Endodermal cell (in vitro differentiated cells): ENCODE results near the gene PIRT. TPM values are rescaled to one million over a fixed set of nuclear protein-coding genes. Genes with fewer than 3 reads are reported as not detected.

Experiments
- DNase-seq: peaks from one replicate; pipeline ENCODE4 v3.0.0-alpha.2; 2017
- H3K27ac ChIP-seq: 2 replicates; pipeline ENCODE4 v1.5.1; 2013; ENCODE audit warnings: mild to moderate bottlenecking, low read depth, low read length, moderate library complexity
- H3K27me3 ChIP-seq: 2 replicates; pipeline ENCODE4 v1.6.1; 2013; ENCODE audit warnings: mild to moderate bottlenecking, low read length, moderate library complexity; ENCODE audit not compliant: insufficient read depth, control insufficient read depth, poor library complexity, severe bottlenecking
- H3K36me3 ChIP-seq: 2 replicates; pipeline ENCODE4 v1.7.0; 2013; ENCODE audit warnings: mild to moderate bottlenecking, low read length, moderate library complexity; ENCODE audit not compliant: control insufficient read depth, insufficient read depth
- H3K4me1 ChIP-seq: one replicate; pipeline ENCODE4 v1.7.0; 2013; ENCODE audit warnings: low read length; ENCODE audit not compliant: control insufficient read depth, insufficient read depth
- H3K4me3 ChIP-seq: 2 replicates; pipeline ENCODE4 v1.5.1; 2013; ENCODE audit warnings: mild to moderate bottlenecking, low read length, moderate library complexity
- H3K9ac ChIP-seq: 2 replicates; pipeline ENCODE4 v1.6.1; 2013; ENCODE audit warnings: mild to moderate bottlenecking, low read length, moderate library complexity; ENCODE audit not compliant: poor library complexity, severe bottlenecking; ENCODE audit errors: extremely low read depth
- H3K9me3 ChIP-seq: 2 replicates; pipeline ENCODE4 v1.6.1; 2013; ENCODE audit warnings: mild to moderate bottlenecking, low read length, moderate library complexity; ENCODE audit not compliant: control insufficient read depth
- H3K27ac Mint-ChIP-seq: 2 replicates; pipeline ENCODE4 v1.8.0; 2020; ENCODE audit warnings: mixed read lengths
- H3K27me3 Mint-ChIP-seq: 2 replicates; pipeline ENCODE4 v1.8.0; 2021; ENCODE audit warnings: mild to moderate bottlenecking, mixed read lengths; ENCODE audit not compliant: insufficient read depth
- H3K36me3 Mint-ChIP-seq: 2 replicates; pipeline ENCODE4 v1.8.0; 2020; ENCODE audit warnings: low read depth, mixed read lengths
- H3K4me1 Mint-ChIP-seq: 2 replicates; pipeline ENCODE4 v1.8.0; 2020; ENCODE audit warnings: mixed read lengths
- H3K4me3 Mint-ChIP-seq: 2 replicates; pipeline ENCODE4 v1.8.0; 2020; ENCODE audit warnings: mild to moderate bottlenecking, moderate library complexity, mixed read lengths
- H3K9me3 Mint-ChIP-seq: 2 replicates; pipeline ENCODE4 v1.8.0; 2020; ENCODE audit warnings: mild to moderate bottlenecking, mixed read lengths
- WGBS, 2 experiments: methylation state at CpG; one replicate each; pipeline versions ENCODE4 v1.1.5 to v1.1.7; 2013; ENCODE audit warnings: missing lambda C conversion rate in 2 of 2, mixed read lengths in 1 of 2; ENCODE audit not compliant: insufficient coverage in 1 of 2, insufficient read length in 1 of 2; 5-methylcytosine and 5-hydroxymethylcytosine counted together
- total RNA-seq, 2 donors: library from RNA; stranded (reverse); fragmentation: NEBNext Ultra II Directional in 1 of 2; extraction: Animal tissue kit (Norgen Biotek cat#: 25700) in 1 of 2; gene quantifications; 2 replicates in 1 of 2; 3 replicates in 1 of 2; pipeline ENCODE4 v1.2.1, GENCODE V29; 2021
- TF ChIP-seq, protein P1 (sequence below): fragments of 200-600 bp; sonication (generic); conservative IDR thresholded peaks from 2 replicates; pipeline ENCODE4 v1.5.0; 2021; ENCODE audit warnings: antibody characterized with exemption, mild to moderate bottlenecking

The PIRT gene
- total RNA-seq, 2 donors from 2014 or later, result not detected

DNA sequence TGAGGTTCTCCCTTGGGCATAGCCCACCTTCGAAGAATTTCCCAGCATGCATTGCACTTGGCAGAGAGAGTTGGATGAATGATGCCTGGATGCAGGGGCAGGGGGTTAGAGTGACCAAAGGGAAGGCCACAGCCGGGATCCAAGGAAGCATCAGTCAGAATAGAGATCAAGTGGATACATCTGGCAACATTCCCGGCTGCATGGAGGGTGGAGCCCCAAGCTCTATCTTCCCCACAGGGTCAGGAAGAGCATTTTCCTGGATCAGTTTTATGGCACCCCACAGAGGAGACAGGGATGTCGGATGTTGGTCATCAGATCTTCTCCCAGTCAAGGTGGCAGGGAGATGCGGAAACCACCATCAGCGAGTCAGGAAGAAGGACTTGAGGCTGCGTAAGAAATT, 13.0 kb downstream of the PIRT start:
- H3K27me3 ChIP-seq, result no peaks in the 10 kb centered on the region
- H3K4me1 Mint-ChIP-seq, result peaks cover 8% of the 10 kb centered on the region
- H3K27me3 Mint-ChIP-seq, result peaks cover 7% of the 10 kb centered on the region
- no peaks in the 10 kb centered on the region for H3K36me3 ChIP-seq
- H3K27ac ChIP-seq, result no peak overlapping the region
- no peak overlapping the region for H3K4me3 Mint-ChIP-seq
- no peaks in the 10 kb centered on the region for H3K36me3 Mint-ChIP-seq
- H3K27ac Mint-ChIP-seq, result no peak overlapping the region
- H3K9me3 ChIP-seq, result no peaks in the 10 kb centered on the region
- H3K4me3 ChIP-seq, result no peak overlapping the region
- 90 to 92% methylated on average over 7 of the region's 7 CpGs for WGBS, 2 experiments
- TF ChIP-seq, protein P1, sequence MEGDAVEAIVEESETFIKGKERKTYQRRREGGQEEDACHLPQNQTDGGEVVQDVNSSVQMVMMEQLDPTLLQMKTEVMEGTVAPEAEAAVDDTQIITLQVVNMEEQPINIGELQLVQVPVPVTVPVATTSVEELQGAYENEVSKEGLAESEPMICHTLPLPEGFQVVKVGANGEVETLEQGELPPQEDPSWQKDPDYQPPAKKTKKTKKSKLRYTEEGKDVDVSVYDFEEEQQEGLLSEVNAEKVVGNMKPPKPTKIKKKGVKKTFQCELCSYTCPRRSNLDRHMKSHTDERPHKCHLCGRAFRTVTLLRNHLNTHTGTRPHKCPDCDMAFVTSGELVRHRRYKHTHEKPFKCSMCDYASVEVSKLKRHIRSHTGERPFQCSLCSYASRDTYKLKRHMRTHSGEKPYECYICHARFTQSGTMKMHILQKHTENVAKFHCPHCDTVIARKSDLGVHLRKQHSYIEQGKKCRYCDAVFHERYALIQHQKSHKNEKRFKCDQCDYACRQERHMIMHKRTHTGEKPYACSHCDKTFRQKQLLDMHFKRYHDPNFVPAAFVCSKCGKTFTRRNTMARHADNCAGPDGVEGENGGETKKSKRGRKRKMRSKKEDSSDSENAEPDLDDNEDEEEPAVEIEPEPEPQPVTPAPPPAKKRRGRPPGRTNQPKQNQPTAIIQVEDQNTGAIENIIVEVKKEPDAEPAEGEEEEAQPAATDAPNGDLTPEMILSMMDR, result no peak
- no peak for DNase-seq
- H3K9ac ChIP-seq, result no peak overlapping the region
- H3K9me3 Mint-ChIP-seq, result no peaks in the 10 kb centered on the region
- H3K4me1 ChIP-seq, result no peaks in the 10 kb centered on the region

DNA sequence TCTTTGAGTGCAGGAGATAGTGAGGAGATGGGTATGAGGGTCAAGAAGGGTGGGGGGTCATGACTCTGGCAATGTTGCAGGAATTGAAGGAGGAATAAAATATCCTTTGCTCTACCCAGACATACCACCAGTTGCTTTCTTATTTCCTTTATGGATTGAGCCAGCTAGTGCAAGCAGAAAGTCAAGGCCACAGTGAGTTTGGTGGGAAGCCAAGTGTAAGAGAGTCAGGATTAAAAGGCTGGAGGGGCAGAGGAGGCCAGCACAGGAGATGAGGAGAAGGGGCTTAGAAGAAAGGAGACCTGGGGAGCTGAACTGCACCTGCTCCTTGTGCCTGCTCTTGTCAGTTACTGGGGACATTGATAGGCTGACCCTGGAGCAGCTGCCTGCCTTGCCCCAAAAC, 16.1 kb downstream of the PIRT start:
- Histone ChIP-seq H3K9ac (no peak overlapping the region), H3K27ac (no peak overlapping the region), H3K4me3 (no peak overlapping the region), H3K9me3 (no peaks in the 10 kb centered on the region), H3K36me3 (no peaks in the 10 kb centered on the region), H3K27me3 (no peaks in the 10 kb centered on the region), H3K4me1 (no peaks in the 10 kb centered on the region)
- Mint-ChIP-seq H3K9me3 (no peaks in the 10 kb centered on the region), H3K4me3 (no peak overlapping the region), H3K36me3 (no peaks in the 10 kb centered on the region), H3K27me3 (peaks cover 10% of the 10 kb centered on the region), H3K27ac (no peak overlapping the region), H3K4me1 (peaks cover 1% of the 10 kb centered on the region)
- DNase-seq, result no peak
- TF ChIP-seq, protein P1, result no peak

DNA sequence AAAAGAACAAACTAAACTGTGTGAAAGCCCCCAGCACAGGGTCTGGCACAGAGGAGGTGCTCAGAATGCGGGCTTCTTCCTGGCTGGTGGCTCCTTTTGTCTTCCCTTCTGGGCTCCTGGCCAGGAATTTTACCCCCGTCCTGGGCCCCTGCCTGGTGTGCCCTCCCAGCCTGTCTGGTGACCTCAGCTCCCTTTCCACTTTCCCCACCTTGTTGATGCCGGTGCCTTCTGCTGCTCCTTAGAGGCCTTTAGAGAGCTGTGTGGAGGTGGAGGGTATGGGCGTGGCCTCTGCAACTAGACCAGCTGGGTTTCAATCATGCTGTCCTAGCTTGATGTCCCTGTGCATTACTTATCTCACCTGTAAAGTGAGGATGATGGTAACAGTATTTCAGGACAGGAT, 16.8 kb downstream of the PIRT start:
- H3K4me1 Mint-ChIP-seq, result peaks cover 1% of the 10 kb centered on the region
- Histone ChIP-seq H3K4me3 (no peak overlapping the region), H3K4me1 (no peaks in the 10 kb centered on the region), H3K9ac (no peak overlapping the region), H3K27ac (no peak overlapping the region), H3K36me3 (no peaks in the 10 kb centered on the region), H3K9me3 (no peaks in the 10 kb centered on the region), H3K27me3 (no peaks in the 10 kb centered on the region)
- WGBS, 2 experiments, result 71 to 75% methylated on average over 1 to 4 of the region's 4 CpGs
- no peak overlapping the region for H3K4me3 Mint-ChIP-seq
- DNase-seq, result no peak
- H3K36me3 Mint-ChIP-seq, result no peaks in the 10 kb centered on the region
- H3K9me3 Mint-ChIP-seq, result no peaks in the 10 kb centered on the region
- TF ChIP-seq, protein P1, result no peak
- H3K27me3 Mint-ChIP-seq, result peaks cover 10% of the 10 kb centered on the region
- no peak overlapping the region for H3K27ac Mint-ChIP-seq
